K562 (cell line): ENCODE measurements around the gene C15orf62.

Experiments used
- CEBPB ChIP-seq: fragments of 450-650 bp; IDR thresholded peaks from 2 replicates; pipeline ENCODE4 v1.6.1; 2016; ENCODE audit warnings: missing genetic modification characterization, missing compliant biosample characterization
- CHD2 ChIP-seq: IDR thresholded peaks from 2 replicates; pipeline ENCODE4 v1.6.1; 2011; ENCODE audit warnings: low read depth, low read length
- EZH2 ChIP-seq: IDR thresholded peaks from 2 replicates; pipeline ENCODE4 v1.6.1; 2012; ENCODE audit warnings: low read depth, mild to moderate bottlenecking, inconsistent platforms, low read length, borderline replicate concordance
- JUND ChIP-seq, 2 experiments: IDR thresholded peaks; 2 replicates in 1 of 2; 3 replicates in 1 of 2; pipeline ENCODE4 v1.6.1; 2011; ENCODE audit warnings: borderline replicate concordance in 2 of 2, low read depth in 2 of 2, low read length in 2 of 2, improper control_type of control experiment in 1 of 2, missing biosample characterization in 1 of 2, missing genetic modification characterization in 1 of 2, missing genetic modification reagents in 1 of 2
- RBM22 ChIP-seq: fragments of 200-400 bp; formaldehyde crosslinking; IDR thresholded peaks from 2 replicates; pipeline ENCODE4 v1.6.1; 2018; ENCODE audit warnings: low read length, low read depth; ENCODE audit not compliant: poor library complexity, severe bottlenecking
- SAFB ChIP-seq: fragments of 200-400 bp; formaldehyde crosslinking; IDR thresholded peaks from 2 replicates; pipeline ENCODE4 v1.6.1; 2017; ENCODE audit warnings: low read depth, low read length, borderline replicate concordance
- SRSF1 ChIP-seq: fragments of 200-400 bp; formaldehyde crosslinking; IDR thresholded peaks from 2 replicates; pipeline ENCODE4 v1.6.1; 2017; ENCODE audit warnings: mild to moderate bottlenecking, low read depth, low read length, moderate library complexity
- TBL1XR1 ChIP-seq, 2 experiments: IDR thresholded peaks; 2 replicates each; pipeline ENCODE4 v1.6.1; 2012; ENCODE audit warnings: improper control_type of control experiment in 2 of 2, low read length in 2 of 2, mild to moderate bottlenecking in 1 of 2
- TEAD4 ChIP-seq, 2 experiments: sonication (generic) in 1 of 2; formaldehyde crosslinking in 1 of 2; IDR thresholded peaks; 2 replicates each; pipeline versions ENCODE4 v1.6.1 to v1.8.0; 2012 to 2022; ENCODE audit warnings: borderline replicate concordance in 1 of 2, inconsistent platforms in 1 of 2, low read length in 1 of 2, mild to moderate bottlenecking in 1 of 2, missing genetic modification reagents in 1 of 2
- TF ChIP-seq, protein P1 (sequence below): fragments of 450-650 bp; IDR thresholded peaks from 2 replicates; pipeline ENCODE4 v1.6.1; 2016; ENCODE audit warnings: mild to moderate bottlenecking
- TF ChIP-seq, protein P2 (sequence below), 2 experiments: IDR thresholded peaks; 2 replicates each; pipeline ENCODE4 v1.6.1; 2012; ENCODE audit warnings: improper control_type of control experiment in 2 of 2, low read depth in 2 of 2, low read length in 2 of 2, borderline replicate concordance in 1 of 2
- TF ChIP-seq, protein P3 (sequence below): fragments of 450-650 bp; IDR thresholded peaks from one replicate; pipeline ENCODE4 v1.6.1; 2018; ENCODE audit warnings: mild to moderate bottlenecking, moderate library complexity; ENCODE audit not compliant: partially characterized antibody
- TF ChIP-seq, protein P4 (sequence below): fragments of 450-650 bp; formaldehyde crosslinking; IDR thresholded peaks from 2 replicates; pipeline ENCODE4 v1.4.0; 2022; ENCODE audit warnings: missing genetic modification characterization

DNA sequence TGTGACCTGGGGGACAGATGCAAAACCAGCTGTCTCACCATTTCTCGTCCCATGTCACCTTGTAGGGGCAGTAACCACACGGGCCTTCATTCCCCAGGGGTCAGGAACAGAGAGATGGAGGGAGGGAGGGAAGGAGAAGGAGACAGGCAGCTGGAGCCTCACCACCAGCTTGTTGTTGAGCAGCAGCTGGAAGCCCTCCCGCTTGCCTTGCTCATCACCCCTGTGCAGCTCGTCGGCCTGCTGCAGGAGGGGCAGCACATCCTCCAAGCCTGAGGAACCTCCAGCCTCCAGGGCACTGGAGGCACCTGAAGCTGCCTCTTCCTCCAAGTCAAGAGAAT, 25.0 kb upstream of the C15orf62 start:
- no peak for TF ChIP-seq CEBPB (tag)
- TF ChIP-seq, protein P1, sequence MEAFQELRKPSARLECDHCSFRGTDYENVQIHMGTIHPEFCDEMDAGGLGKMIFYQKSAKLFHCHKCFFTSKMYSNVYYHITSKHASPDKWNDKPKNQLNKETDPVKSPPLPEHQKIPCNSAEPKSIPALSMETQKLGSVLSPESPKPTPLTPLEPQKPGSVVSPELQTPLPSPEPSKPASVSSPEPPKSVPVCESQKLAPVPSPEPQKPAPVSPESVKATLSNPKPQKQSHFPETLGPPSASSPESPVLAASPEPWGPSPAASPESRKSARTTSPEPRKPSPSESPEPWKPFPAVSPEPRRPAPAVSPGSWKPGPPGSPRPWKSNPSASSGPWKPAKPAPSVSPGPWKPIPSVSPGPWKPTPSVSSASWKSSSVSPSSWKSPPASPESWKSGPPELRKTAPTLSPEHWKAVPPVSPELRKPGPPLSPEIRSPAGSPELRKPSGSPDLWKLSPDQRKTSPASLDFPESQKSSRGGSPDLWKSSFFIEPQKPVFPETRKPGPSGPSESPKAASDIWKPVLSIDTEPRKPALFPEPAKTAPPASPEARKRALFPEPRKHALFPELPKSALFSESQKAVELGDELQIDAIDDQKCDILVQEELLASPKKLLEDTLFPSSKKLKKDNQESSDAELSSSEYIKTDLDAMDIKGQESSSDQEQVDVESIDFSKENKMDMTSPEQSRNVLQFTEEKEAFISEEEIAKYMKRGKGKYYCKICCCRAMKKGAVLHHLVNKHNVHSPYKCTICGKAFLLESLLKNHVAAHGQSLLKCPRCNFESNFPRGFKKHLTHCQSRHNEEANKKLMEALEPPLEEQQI: no peak
- TF ChIP-seq, protein P2, sequence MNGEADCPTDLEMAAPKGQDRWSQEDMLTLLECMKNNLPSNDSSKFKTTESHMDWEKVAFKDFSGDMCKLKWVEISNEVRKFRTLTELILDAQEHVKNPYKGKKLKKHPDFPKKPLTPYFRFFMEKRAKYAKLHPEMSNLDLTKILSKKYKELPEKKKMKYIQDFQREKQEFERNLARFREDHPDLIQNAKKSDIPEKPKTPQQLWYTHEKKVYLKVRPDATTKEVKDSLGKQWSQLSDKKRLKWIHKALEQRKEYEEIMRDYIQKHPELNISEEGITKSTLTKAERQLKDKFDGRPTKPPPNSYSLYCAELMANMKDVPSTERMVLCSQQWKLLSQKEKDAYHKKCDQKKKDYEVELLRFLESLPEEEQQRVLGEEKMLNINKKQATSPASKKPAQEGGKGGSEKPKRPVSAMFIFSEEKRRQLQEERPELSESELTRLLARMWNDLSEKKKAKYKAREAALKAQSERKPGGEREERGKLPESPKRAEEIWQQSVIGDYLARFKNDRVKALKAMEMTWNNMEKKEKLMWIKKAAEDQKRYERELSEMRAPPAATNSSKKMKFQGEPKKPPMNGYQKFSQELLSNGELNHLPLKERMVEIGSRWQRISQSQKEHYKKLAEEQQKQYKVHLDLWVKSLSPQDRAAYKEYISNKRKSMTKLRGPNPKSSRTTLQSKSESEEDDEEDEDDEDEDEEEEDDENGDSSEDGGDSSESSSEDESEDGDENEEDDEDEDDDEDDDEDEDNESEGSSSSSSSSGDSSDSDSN (IDR thresholded peaks at IDR 0.05; ENCODE audit: borderline replicate concordance in 1 of 2, low read depth in 2 of 2, low read length in 2 of 2): no peak
- TF ChIP-seq JUND (IDR thresholded peaks at IDR 0.05; ENCODE audit: borderline replicate concordance, low read depth, low read length): no peak
- no peak for TF ChIP-seq JUND (tag; IDR thresholded peaks at IDR 0.05; ENCODE audit: borderline replicate concordance, low read depth, low read length)
- TF ChIP-seq, protein P3, sequence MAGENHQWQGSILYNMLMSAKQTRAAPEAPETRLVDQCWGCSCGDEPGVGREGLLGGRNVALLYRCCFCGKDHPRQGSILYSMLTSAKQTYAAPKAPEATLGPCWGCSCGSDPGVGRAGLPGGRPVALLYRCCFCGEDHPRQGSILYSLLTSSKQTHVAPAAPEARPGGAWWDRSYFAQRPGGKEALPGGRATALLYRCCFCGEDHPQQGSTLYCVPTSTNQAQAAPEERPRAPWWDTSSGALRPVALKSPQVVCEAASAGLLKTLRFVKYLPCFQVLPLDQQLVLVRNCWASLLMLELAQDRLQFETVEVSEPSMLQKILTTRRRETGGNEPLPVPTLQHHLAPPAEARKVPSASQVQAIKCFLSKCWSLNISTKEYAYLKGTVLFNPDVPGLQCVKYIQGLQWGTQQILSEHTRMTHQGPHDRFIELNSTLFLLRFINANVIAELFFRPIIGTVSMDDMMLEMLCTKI: no peak
- no peak for TF ChIP-seq SAFB
- no peak for TF ChIP-seq CHD2
- TF ChIP-seq, protein P4, sequence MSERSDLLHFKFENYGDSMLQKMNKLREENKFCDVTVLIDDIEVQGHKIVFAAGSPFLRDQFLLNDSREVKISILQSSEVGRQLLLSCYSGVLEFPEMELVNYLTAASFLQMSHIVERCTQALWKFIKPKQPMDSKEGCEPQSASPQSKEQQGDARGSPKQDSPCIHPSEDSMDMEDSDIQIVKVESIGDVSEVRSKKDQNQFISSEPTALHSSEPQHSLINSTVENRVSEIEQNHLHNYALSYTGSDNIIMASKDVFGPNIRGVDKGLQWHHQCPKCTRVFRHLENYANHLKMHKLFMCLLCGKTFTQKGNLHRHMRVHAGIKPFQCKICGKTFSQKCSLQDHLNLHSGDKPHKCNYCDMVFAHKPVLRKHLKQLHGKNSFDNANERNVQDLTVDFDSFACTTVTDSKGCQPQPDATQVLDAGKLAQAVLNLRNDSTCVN (CRISPR knock-in tag): no peak
- TF ChIP-seq TBL1XR1 (IDR thresholded peaks at IDR 0.05; ENCODE audit: low read length in 2 of 2): no peak
- no peak for TF ChIP-seq SRSF1
- TF ChIP-seq RBM22: no peak
- no peak for TF ChIP-seq EZH2
- no peak for TF ChIP-seq TEAD4 (IDR thresholded peaks at IDR 0.05; ENCODE audit: low read length)
- no peak for TF ChIP-seq TEAD4 (CRISPR knock-in tag; IDR thresholded peaks at IDR 0.05; ENCODE audit: borderline replicate concordance)
